Suprapubic skin (tissue), 3 donors: ENCODE results near the gene SYCE3.

Experiments
- POLR2A ChIP-seq, 2 donors: fragments of 450-650 bp; IDR thresholded peaks; one replicate each; pipeline ENCODE4 v1.6.1; 2017; ENCODE audit warnings: antibody characterized with exemption in 2 of 2, mild to moderate bottlenecking in 2 of 2, moderate library complexity in 2 of 2
- TF ChIP-seq, protein P1 (sequence below), 2 donors: fragments of 200-600 bp in 1 of 2; fragments of 450-650 bp in 1 of 2; sonication (generic) in 1 of 2; IDR thresholded peaks; one replicate each; pipeline ENCODE4 v1.5.1; 2016 to 2019; ENCODE audit warnings: antibody characterized with exemption in 2 of 2, mild to moderate bottlenecking in 1 of 2, moderate library complexity in 1 of 2

GRCh38 chr22:50562523-50563412 is at the start of gene SYCE3:
- TF ChIP-seq, protein P1, sequence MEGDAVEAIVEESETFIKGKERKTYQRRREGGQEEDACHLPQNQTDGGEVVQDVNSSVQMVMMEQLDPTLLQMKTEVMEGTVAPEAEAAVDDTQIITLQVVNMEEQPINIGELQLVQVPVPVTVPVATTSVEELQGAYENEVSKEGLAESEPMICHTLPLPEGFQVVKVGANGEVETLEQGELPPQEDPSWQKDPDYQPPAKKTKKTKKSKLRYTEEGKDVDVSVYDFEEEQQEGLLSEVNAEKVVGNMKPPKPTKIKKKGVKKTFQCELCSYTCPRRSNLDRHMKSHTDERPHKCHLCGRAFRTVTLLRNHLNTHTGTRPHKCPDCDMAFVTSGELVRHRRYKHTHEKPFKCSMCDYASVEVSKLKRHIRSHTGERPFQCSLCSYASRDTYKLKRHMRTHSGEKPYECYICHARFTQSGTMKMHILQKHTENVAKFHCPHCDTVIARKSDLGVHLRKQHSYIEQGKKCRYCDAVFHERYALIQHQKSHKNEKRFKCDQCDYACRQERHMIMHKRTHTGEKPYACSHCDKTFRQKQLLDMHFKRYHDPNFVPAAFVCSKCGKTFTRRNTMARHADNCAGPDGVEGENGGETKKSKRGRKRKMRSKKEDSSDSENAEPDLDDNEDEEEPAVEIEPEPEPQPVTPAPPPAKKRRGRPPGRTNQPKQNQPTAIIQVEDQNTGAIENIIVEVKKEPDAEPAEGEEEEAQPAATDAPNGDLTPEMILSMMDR (IDR thresholded peaks at IDR 0.05) = peak; percentile 78 to 99
- peak in 1 of 2 donors; percentile 29 for TF ChIP-seq POLR2A (IDR thresholded peaks at IDR 0.05)
